NCI-H1436 (cell line): ENCODE data around the gene SLC25A21.

Experiments
- DNase-seq: peaks from one replicate; lab custom pipeline; 2025; lab: John Stamatoyannopoulos, UW

SLC25A21 gene

GRCh38 chr14:37045340-37046061 lies 126.9 kb downstream of the SLC25A21 start:
- no peak for DNase-seq

DNA sequence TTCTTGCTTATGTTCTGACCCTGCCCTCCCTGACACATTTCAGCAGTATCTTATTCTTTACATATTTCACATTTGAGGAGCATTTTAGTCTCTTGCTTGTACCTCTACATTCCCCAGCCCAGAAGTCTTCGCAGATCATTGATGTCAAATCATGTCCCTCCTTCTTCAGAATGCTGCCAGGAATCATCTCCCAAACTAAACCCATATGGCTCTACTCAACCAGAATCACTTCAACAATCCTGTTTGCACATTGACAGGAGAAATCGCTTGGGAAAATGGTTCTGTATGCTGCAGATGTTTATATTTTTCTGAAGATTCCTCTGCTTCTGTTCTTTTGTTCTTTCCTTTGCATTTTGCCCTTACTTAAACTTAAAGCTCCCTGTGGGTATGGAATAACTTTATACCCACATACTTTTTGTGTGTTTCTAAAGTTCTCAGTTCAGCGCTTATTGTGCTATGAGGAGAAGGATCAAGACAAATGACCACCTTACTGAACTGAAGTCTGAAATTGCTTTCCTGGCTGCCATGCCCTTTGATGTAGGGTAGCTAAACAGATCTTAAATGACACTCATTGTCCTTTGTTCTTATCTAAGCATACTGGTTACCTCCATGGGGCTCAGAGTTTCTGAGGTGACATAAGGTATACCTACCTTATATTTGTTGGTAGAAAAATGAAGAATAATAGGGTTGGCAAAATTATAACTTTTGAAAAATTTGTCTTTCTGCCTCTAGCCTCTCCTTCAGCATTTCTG lies 134.6 kb downstream of the SLC25A21 start:
- DNase-seq = no peak

DNA sequence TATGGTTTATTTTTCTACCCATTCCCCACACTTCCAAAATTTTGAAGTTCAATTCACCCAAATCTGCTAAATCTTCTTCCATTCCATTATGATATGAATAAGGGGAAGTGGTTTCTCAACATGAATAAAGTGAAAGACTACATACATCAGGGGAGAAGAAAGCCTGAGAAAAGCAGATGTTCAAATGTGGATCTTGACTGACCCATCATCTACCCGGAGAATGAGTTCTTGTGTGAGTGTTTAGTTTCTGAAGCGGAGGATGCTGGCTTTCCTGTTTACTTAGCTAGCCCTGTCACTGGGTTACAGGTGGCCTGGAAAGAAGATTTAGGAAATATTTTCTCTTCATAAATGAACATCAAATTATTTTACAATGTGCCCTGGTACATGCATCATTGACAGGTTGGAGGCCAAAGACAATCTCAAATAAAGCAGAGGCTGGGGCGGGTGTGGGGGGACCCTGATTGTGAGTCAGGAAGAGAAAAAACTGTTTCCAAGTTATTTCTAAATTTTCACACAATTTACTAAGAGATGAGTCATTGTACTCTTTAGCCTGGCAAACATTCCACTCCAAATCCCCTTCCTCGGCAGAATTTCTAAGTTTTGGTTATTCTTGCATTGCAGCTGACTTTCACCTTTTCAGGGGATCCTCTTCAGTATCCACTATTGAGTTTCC lies 135.6 kb downstream of the SLC25A21 start:
- no peak for DNase-seq

DNA sequence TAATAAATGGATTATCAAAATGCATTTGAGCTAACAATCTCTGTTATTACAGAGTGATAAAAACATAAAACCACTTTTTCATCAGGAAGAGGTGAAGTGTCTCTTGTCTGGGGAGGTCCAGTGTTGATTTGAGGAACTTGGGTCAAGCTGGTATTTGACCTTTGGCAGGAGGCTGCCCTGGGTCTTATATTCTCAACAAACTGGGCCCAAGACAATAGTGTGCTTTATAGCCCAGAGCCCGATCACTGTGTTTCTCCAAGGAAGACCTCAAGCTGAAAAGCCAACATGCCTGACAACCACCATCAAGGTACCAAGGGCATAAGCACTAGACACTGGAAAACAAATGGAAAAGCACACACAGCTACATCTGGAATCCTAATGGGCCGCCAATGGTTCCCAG lies 137.0 kb downstream of the SLC25A21 start:
- DNase-seq = no peak

- DNase-seq = no peak
Measured at GRCh38 chr14:37034410-37035285, 137.8 kb downstream of the SLC25A21 start.

GRCh38 chr14:37032863-37033262 lies 139.5 kb downstream of the SLC25A21 start:
- DNase-seq = no peak

- DNase-seq = no peak
Measured at GRCh38 chr14:37027188-37027824, 145.1 kb downstream of the SLC25A21 start.

GRCh38 chr14:37023875-37024565 lies 148.4 kb downstream of the SLC25A21 start:
- DNase-seq = no peak

DNA sequence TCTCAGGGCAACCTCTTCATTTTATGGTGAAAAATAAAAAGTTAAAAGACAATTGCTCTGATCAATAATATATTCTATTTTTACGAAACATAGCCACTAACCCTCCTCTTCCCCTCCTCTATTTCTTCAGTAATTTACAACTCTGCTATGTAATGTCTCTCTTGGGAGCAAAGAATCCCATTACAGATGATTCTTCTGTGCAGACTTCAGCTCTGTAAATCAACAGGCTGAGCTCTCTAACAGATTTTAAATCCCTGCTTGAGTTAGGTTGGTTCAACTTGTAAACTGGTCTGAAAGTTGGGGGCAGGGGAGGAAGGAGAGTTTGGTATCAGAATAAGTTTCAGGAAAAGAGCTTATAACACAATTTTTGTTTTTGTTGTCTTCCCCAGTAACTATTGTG lies 151.0 kb downstream of the SLC25A21 start:
- DNase-seq = no peak

DNA sequence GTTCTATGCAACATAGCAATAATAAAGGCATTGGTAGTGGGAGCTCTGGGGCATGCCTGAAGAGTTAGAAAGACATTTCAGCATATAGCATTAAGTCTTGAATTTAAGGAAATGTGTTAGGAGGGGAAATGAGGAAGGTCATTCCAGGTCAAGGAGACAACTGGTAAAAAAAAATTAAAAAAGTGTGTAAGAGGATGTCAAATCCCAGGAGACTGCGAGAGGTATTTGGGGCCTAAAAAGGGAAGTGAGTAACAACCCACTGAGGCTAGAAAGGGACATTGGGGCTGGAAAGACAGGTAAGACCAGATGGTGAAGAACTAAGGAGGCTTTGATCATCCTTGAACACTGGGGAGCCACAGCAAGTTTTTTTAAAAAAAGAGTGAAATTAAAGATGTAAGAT lies 152.9 kb downstream of the SLC25A21 start:
- DNase-seq = no peak

DNA sequence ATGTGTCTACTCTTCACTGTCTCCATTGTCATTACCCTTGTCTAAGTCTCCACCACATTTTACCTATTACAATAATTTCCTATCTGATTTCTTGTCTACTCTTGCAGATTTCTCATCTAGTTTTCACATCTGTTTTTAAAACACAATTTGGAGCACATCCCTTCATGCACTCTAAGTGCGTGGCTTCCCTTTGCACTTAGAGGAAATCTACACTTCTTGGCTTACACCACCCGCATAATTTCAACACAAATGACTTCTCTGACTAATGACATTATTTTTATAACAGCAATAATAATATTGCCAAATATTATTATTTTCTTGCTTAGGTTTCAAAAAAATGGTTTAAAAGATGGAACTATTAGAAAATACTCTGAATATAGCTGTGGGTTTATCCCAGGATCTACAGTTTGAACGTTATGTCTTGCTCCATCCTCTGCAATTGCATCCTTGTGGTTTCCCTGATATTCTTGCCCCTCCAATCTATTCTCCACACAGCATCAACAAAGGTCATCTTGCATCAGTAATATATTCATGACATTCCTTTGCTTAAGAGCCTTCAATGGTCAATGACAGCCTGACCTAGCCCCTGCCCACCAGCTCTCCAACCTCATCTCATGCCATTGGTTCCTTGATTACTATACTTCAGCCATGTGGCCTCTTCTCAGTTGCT lies 153.7 kb downstream of the SLC25A21 start:
- no peak for DNase-seq

- DNase-seq = no peak
Measured at GRCh38 chr14:37013078-37013477, 159.3 kb downstream of the SLC25A21 start.

DNA sequence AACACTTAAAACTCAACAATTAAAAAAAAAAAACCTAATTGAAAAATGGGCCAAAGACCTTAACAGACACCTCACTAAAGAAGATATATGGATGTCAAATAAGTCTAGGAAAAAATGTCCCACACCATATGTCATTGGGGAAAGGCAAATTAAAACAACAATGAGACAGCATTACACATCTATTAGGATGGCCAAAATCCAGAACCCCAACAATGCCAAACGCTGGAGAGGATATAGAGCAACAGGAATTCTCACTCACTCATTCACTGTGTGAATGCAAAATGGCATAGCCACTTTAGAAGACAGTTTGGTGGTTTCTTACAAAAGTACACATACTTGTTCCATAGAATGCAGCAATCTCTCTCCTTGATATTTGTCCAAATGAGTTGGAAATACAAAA lies 173.7 kb downstream of the SLC25A21 start:
- no peak for DNase-seq

DNA sequence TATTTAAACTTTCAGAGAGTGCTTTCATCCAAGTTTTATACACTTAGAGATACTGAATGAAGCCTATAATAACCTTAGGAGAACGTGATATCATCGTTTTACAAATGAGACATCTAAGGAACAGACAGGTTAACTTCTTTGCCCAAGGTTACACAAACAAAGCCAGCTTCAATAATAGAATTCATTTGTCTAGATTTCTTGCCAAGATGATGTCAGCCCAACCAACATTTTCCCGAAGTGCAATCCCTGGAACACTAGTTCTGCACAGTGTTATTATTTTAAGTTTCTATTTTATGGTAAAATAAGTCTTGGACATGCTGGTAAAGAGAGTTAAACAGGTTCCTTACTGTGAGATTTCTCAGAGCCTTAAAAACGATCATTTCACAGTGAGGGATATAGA lies 174.6 kb downstream of the SLC25A21 start:
- no peak for DNase-seq

DNA sequence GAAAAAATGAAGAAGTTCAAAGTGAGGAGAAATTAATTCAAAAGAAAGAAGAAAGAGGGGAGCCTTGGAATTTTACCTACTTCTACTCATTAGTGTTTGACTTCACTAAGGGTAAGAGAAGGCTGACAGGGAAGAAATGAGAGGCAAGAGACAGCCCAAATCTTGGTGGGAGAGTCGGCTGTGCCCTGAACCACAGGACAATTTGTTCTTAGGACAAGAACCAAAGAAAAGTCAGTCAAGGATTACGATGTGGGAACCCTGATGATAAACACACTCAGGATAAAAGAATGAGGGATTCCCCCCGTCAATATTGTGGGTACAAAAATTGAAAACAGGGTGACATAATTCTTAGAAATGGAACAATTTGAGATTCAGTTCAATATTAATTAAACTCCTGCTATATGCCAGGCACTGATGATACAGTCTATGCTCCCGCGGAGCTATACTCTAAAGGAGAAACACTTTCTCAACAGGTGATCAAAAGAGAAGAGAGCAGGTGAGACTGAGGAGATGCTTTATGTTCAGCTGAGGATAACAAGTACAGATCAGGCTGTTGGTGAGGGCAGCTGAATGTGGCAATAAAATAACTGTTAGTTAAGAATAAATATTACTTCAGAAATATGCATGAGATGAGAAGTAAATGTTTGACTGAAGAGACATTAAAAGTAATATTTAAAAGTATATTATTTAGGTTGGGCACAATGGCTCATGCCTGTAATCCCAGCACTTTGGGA lies 175.4 kb downstream of the SLC25A21 start:
- DNase-seq = no peak

DNA sequence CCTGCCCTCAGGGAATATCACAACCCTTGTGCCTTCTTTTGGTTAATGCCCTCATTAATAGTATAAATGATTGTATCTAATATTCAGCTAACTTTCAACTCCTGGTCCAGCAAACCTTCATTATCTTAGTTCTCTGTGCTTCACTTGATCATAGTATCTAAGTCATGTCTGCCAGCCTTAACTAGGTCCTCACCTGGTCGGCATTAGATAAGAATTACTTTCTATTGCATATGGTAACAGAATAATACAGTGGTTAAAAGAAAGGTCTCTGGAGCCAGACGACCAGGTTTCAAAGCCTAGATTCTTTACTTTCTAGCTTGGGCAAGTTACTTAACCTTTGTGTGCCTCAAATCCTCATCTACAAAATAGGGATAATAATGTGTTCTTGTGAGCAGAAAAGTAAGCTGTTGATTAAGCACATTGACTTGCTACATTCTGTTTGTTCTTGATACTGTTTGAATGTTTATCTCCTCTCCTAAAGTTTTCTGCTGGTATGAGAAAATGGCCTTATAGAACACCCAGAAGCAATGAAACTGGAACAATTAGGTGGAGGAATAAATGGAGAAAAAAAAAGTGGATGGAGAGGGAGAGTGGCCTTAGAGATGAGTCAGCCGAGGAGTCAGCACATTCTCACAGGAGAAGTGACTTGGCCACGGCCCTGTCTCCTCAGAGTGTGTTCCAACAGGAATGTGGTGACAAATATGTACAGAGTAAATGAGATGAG lies 176.1 kb downstream of the SLC25A21 start:
- DNase-seq = no peak

DNA sequence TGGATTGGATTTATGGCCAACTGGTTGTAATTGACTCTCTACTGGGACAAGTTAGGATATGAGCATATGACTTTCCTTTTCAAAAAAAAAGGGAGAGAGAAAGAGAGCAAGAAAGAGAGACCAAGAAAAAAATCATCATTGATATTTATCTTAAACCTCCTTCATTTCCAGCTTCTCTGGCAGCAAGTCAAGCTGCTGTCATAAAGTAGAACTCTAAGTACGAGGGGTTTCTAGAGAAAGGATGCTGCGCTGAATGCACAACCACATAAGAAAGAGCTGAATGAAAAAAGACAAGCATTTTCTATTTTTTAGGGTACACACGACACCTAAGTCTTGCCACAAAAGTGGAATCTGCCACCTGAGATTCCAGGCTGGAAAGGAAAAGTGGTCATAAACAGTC lies 182.6 kb downstream of the SLC25A21 start:
- no peak for DNase-seq

- DNase-seq = no peak
Measured at GRCh38 chr14:36988989-36989388, 183.4 kb downstream of the SLC25A21 start.

DNA sequence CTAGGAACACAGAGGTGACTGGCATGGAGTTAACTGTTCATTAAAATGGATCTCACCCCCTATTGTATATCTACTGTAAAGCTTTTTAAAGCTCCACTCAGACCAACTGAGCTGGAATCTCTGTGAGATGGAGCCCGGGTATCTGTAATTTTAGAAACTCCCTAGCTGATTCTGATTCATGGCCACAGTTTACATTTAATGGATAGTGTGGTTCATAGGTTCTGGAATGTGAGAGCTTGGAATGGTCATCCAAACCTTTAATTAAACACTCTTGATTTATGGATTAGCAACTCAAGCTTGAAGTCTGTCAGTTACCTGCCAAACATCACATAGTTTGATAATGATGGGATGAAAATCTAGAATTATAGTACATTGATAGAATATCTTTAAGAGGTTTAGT lies 183.8 kb downstream of the SLC25A21 start:
- DNase-seq = no peak
